Measurements from ENCODE around the gene CSNK1G2. TPM values are rescaled to one million over a fixed set of nuclear protein-coding genes. Genes with fewer than 3 reads are reported as not detected.

Gene CSNK1G2
- total RNA-seq, 6 experiments from 2014 or later: 44.8 to 52.0 (median 51.1) TPM

DNA sequence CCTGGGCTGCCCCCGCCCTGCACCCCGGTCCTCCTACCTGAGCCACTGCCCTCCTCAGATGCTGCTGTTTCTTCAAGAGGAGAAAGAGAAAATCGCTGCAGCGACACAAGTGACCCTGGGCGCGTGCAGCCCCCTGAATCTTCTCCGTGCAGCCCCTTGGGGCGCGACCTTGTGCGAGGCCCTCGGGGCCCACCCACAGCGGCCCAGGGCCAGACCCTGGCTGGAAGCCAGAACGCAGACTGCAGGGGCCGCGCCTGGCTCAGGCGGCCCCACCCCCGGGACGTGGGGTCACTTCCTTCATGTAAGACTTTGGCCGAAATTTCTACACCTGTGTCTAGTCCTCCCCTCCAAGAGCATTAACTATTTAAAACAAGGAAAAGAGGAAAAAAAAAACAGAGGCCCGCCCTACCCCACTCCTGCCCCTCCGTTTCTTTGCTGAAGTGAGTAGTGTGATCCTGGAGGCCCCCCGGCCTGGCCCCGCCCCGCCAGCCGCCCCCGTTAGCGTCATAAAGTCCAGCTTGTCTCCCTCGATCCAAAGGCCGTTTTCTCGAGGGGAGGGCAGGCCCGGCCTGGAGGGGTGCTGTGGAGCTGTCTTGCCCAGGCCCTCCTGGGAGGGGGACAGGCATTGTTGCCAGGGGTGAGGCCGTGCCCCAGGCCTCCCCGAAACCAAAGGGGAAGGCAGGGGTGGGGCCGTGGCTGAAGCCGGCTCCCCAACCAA is 39.3 kb downstream of the CSNK1G2 start:
- Mint-ChIP-seq H3K36me3 (ENCODE audit: low read depth) (peaks cover 5% of the 10 kb centered on the region), H3K27ac (no peak overlapping the region), H3K9me3 (no peaks in the 10 kb centered on the region), H3K4me1 (ENCODE audit: low read depth) (no peaks in the 10 kb centered on the region), H3K27me3 (ENCODE audit: insufficient read depth) (peaks cover 3% of the 10 kb centered on the region), H3K4me3 (no peak overlapping the region)
- TF ChIP-seq, protein P1, sequence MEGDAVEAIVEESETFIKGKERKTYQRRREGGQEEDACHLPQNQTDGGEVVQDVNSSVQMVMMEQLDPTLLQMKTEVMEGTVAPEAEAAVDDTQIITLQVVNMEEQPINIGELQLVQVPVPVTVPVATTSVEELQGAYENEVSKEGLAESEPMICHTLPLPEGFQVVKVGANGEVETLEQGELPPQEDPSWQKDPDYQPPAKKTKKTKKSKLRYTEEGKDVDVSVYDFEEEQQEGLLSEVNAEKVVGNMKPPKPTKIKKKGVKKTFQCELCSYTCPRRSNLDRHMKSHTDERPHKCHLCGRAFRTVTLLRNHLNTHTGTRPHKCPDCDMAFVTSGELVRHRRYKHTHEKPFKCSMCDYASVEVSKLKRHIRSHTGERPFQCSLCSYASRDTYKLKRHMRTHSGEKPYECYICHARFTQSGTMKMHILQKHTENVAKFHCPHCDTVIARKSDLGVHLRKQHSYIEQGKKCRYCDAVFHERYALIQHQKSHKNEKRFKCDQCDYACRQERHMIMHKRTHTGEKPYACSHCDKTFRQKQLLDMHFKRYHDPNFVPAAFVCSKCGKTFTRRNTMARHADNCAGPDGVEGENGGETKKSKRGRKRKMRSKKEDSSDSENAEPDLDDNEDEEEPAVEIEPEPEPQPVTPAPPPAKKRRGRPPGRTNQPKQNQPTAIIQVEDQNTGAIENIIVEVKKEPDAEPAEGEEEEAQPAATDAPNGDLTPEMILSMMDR (IDR thresholded peaks at IDR 0.05): no peak
- DNase-seq: no peak

DNA sequence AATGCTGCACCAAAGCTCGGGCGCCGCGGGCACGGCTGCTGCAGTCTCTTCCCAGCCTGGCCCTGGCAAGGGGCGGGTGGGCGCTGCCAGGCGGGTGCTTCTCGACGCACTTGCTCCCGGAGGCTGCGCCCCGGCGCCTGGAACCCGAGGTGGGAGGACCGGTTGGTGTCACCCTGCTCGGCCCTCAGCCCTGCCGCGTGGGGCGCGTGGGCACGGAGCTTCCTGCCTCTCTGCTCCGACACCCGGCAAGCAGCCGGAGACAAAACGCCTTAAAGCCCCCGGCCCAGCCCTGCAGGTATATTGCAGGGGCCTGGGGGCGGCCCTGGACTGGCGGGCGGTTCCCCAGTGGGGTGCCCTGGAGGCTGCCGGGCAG is 39.8 kb downstream of the CSNK1G2 start:
- Mint-ChIP-seq H3K9me3 (no peaks in the 10 kb centered on the region), H3K36me3 (ENCODE audit: low read depth) (peaks cover 5% of the 10 kb centered on the region), H3K27me3 (ENCODE audit: insufficient read depth) (peaks cover 4% of the 10 kb centered on the region), H3K27ac (no peak overlapping the region), H3K4me3 (no peak overlapping the region), H3K4me1 (ENCODE audit: low read depth) (no peaks in the 10 kb centered on the region)
- TF ChIP-seq, protein P1 (IDR thresholded peaks at IDR 0.05): no peak
- DNase-seq: no peak

DNA sequence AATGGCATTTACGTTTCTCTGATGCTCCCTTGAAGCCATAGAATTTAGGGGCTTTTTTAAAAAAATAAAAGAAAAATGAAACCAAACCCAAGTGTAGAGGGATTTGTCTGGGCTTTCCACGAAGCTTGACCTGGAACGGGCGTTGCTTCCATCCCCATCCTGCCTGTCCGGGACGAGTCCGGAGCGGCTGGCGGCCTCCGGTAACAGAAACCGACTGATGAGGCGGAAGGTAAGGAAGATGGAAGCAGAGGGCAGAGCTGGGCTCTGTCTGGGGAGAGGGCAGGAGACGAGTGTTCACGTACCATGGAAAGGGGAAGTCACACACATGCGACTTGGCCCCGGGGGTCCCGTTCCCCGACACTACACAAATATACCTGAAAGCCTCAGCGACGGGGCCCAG is 40.3 kb downstream of the CSNK1G2 start:
- Mint-ChIP-seq H3K27me3 (ENCODE audit: insufficient read depth) (peaks cover 4% of the 10 kb centered on the region), H3K4me1 (ENCODE audit: low read depth) (no peaks in the 10 kb centered on the region), H3K9me3 (no peaks in the 10 kb centered on the region), H3K4me3 (no peak overlapping the region), H3K36me3 (ENCODE audit: low read depth) (peaks cover 5% of the 10 kb centered on the region), H3K27ac (no peak overlapping the region)
- no peak for DNase-seq
- TF ChIP-seq, protein P1 (IDR thresholded peaks at IDR 0.05): no peak

DNA sequence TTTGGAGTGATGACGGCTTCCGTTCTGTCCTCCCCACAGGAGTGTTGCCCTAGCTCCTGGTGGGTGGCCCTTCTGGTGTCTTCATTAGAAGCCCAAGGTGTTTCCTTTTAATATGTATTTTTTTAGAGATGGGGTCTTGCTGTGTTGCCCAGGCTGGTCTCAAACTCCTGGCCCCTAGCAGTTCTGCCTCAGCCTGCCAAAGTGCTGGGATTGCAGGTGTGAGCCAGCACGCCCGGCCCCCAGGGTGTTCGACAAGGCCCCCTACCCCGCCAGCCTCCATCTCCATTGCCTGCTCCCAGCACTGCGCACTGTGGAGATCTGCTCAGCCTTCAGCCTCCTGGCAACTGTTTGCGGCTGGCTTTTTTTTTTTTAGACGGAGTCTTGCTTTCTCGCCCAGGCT is 43.4 kb downstream of the CSNK1G2 start:
- H3K4me3 Mint-ChIP-seq: no peak overlapping the region
- peaks cover 5% of the 10 kb centered on the region for H3K36me3 Mint-ChIP-seq (ENCODE audit: low read depth)
- TF ChIP-seq, protein P1 (IDR thresholded peaks at IDR 0.05): no peak
- H3K4me1 Mint-ChIP-seq (ENCODE audit: low read depth): no peaks in the 10 kb centered on the region
- no peak for DNase-seq
- no peak overlapping the region for H3K27ac Mint-ChIP-seq
- no peaks in the 10 kb centered on the region for H3K9me3 Mint-ChIP-seq
- peaks cover 4% of the 10 kb centered on the region for H3K27me3 Mint-ChIP-seq (ENCODE audit: insufficient read depth)

DNA sequence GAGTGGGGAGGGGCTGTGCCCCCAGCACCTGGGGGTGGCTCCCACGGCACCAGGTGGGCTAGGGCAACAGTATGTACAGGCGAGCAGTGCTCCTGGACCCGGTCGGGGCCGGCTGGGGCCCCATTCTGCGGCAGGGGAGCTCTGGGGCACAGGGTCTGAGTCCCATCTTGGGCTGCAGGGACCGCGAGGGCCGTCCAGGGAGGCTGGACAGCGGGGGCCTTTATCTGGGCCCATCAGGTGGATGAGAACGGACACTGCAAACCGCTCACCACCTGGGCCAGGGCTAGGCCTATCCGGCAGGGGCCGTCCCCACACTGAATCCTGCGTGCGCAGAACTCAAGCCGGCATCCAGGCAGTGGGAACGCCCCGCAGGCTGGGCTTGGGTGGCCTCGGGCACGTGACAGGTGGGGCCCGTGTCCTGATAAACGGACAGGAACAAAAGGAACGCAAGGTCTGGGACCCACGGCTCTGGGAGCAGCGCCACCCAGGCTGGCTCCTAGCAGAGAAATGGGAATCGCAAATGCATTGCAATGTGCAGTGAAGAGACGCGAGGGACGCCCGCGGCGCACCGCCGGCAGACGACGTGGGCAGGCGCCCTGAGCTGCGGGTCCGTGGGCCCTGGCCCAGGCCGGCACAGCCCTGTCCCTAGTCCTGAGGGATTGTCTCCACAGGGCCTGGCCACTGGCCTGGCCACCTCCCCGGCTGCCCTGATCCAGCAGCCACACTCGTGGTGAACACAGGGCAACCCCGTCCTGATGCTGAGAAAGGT is 44.8 kb downstream of the CSNK1G2 start:
- Mint-ChIP-seq H3K27ac (no peak overlapping the region), H3K27me3 (ENCODE audit: insufficient read depth) (peaks cover 4% of the 10 kb centered on the region), H3K4me3 (no peak overlapping the region), H3K4me1 (ENCODE audit: low read depth) (no peaks in the 10 kb centered on the region), H3K9me3 (no peaks in the 10 kb centered on the region), H3K36me3 (ENCODE audit: low read depth) (peaks cover 5% of the 10 kb centered on the region)
- no peak for DNase-seq
- TF ChIP-seq, protein P1 (IDR thresholded peaks at IDR 0.05): no peak
